Gastrocnemius medialis (tissue), 4 donors: Measurements from ENCODE around the gene BDNF. TPM values are rescaled to one million over a fixed set of nuclear protein-coding genes. Genes with fewer than 3 reads are reported as not detected.

Experiments used
- ATAC-seq, 2 donors: fragments of 150-250 bp; one replicate each; pipeline ENCODE4 v1.9.1; 2016
- DNase-seq, 2 donors: peaks; one replicate each; pipeline ENCODE4 v3.0.0-alpha.2; 2019
- H3K27ac ChIP-seq, 4 donors: fragments of 200-600 bp; sonication (generic); 1 replicate in 1 of 4; 2 replicates in 3 of 4; pipeline ENCODE4 v1.5.1; 2016 to 2018; ENCODE audit warnings: mild to moderate bottlenecking in 2 of 4, moderate library complexity in 1 of 4
- H3K27me3 ChIP-seq, 3 donors: fragments of 200-600 bp; sonication (generic) in 2 of 3; 1 replicate in 1 of 3; 2 replicates in 2 of 3; pipeline versions ENCODE4 v1.5.1 to v1.6.0; 2016 to 2019; ENCODE audit warnings: mild to moderate bottlenecking in 1 of 3, moderate library complexity in 1 of 3
- H3K36me3 ChIP-seq, 2 donors: fragments of 200-600 bp; sonication (generic) in 1 of 2; one replicate each; pipeline ENCODE4 v1.5.1; 2017 to 2018
- H3K4me1 ChIP-seq, 2 donors: fragments of 200-600 bp; sonication (generic) in 1 of 2; one replicate each; pipeline ENCODE4 v1.5.1; 2016 to 2017; ENCODE audit warnings: mild to moderate bottlenecking in 2 of 2
- H3K4me3 ChIP-seq, 4 donors: fragments of 200-600 bp; sonication (generic) in 3 of 4; 1 replicate in 1 of 4; 2 replicates in 3 of 4; pipeline ENCODE4 v1.5.1; 2016 to 2019; ENCODE audit warnings: mild to moderate bottlenecking in 2 of 4
- H3K9me3 ChIP-seq, 3 donors: fragments of 200-600 bp; sonication (generic) in 2 of 3; 1 replicate in 1 of 3; 2 replicates in 2 of 3; pipeline ENCODE4 v1.5.1; 2016 to 2019
- CTCF ChIP-seq, 5 experiments: fragments of 450-650 bp in 3 of 5; fragments of 200-600 bp in 2 of 5; sonication (generic) in 2 of 5; IDR thresholded peaks in 4 of 5; conservative IDR thresholded peaks in 1 of 5; 1 replicate in 4 of 5; 2 replicates in 1 of 5; pipeline ENCODE4 v1.5.1; 2016 to 2019; ENCODE audit warnings: antibody characterized with exemption in 5 of 5, mild to moderate bottlenecking in 3 of 5, moderate library complexity in 3 of 5
- POLR2A ChIP-seq, 2 donors: fragments of 450-650 bp; IDR thresholded peaks; one replicate each; pipeline ENCODE4 v1.6.1; 2017; ENCODE audit warnings: antibody characterized with exemption in 2 of 2, mild to moderate bottlenecking in 2 of 2, moderate library complexity in 2 of 2
- in situ Hi-C, 4 donors: fragments of 200-750 bp; cut with MboI; loops; one replicate each; pipeline versions ENCODE4 v1.15.0 to v1.8.0; 2017; ENCODE audit warnings: low sequenced_read_pairs in 4 of 4
- intact Hi-C: fragments of 100-400 bp; cut with DNase I; formaldehyde crosslinking; loops from one replicate; pipeline ENCODE4 v1.15.1; 2023; ENCODE audit warnings: low total_unique reads
- total RNA-seq, 4 donors: library from RNA; depleted of rRNA; stranded (reverse); fragments of >200 nt; gene quantifications; one replicate each; pipeline versions ENCODE4 v1.1.0 to v1.2.3, GENCODE V29; 2016

BDNF gene
- total RNA-seq, 4 donors from 2014 or later = 0.09 TPM; not detected in 3

- ATAC-seq = no peak
- no peak overlapping the region for H3K27ac ChIP-seq
- TF ChIP-seq POLR2A (IDR thresholded peaks at IDR 0.05) (no peak), CTCF (IDR thresholded peaks at IDR 0.05 in 4 of 5, conservative IDR thresholded peaks at IDR 0.05 in 1 of 5) (no peak)
- in situ Hi-C loops = no loop called here
- H3K36me3 ChIP-seq = no peaks in the 10 kb centered on the region
- H3K4me1 ChIP-seq = no peaks in the 10 kb centered on the region
- H3K9me3 ChIP-seq = no peaks in the 10 kb centered on the region
- intact Hi-C loops = no loop called here
- no peaks in the 10 kb centered on the region for H3K27me3 ChIP-seq
- DNase-seq = no peak
- no peak overlapping the region for H3K4me3 ChIP-seq
Measured at GRCh38 chr11:27611947-27612455, 88.3 kb downstream of the BDNF start.

- no peaks in the 10 kb centered on the region for H3K9me3 ChIP-seq
- no peak overlapping the region for H3K4me3 ChIP-seq
- ATAC-seq (no peak), DNase-seq (no peak)
- H3K4me1 ChIP-seq = no peaks in the 10 kb centered on the region
- in situ Hi-C loops (no loop called here), intact Hi-C loops (no loop called here)
- no peak overlapping the region for H3K27ac ChIP-seq
- H3K36me3 ChIP-seq = no peaks in the 10 kb centered on the region
- TF ChIP-seq POLR2A (IDR thresholded peaks at IDR 0.05) (no peak), CTCF (IDR thresholded peaks at IDR 0.05 in 4 of 5, conservative IDR thresholded peaks at IDR 0.05 in 1 of 5) (no peak)
- H3K27me3 ChIP-seq = no peaks in the 10 kb centered on the region
Measured at GRCh38 chr11:27611390-27611789, 88.9 kb downstream of the BDNF start.

- in situ Hi-C loops (no loop called here), intact Hi-C loops (no loop called here)
- DNase-seq (no peak), ATAC-seq (no peak)
- no peak overlapping the region for H3K4me3 ChIP-seq
- TF ChIP-seq CTCF (IDR thresholded peaks at IDR 0.05 in 4 of 5, conservative IDR thresholded peaks at IDR 0.05 in 1 of 5) (no peak), POLR2A (IDR thresholded peaks at IDR 0.05) (no peak)
- H3K4me1 ChIP-seq = no peaks in the 10 kb centered on the region
- no peaks in the 10 kb centered on the region for H3K36me3 ChIP-seq
- H3K27me3 ChIP-seq = no peaks in the 10 kb centered on the region
- H3K27ac ChIP-seq = no peak overlapping the region
- no peaks in the 10 kb centered on the region for H3K9me3 ChIP-seq
Measured at GRCh38 chr11:27610946-27611345, 89.3 kb downstream of the BDNF start.

GRCh38 chr11:27610280-27610679 lies 90.0 kb downstream of the BDNF start:
- in situ Hi-C loops = no loop called here
- no peak for ATAC-seq
- Histone ChIP-seq H3K27ac (no peak overlapping the region), H3K27me3 (no peaks in the 10 kb centered on the region), H3K36me3 (no peaks in the 10 kb centered on the region), H3K9me3 (no peaks in the 10 kb centered on the region), H3K4me3 (no peak overlapping the region), H3K4me1 (no peaks in the 10 kb centered on the region)
- no peak for DNase-seq
- intact Hi-C loops = no loop called here
- TF ChIP-seq POLR2A (IDR thresholded peaks at IDR 0.05) = no peak
- TF ChIP-seq CTCF (IDR thresholded peaks at IDR 0.05 in 4 of 5, conservative IDR thresholded peaks at IDR 0.05 in 1 of 5) = no peak

GRCh38 chr11:27608951-27609350 lies 91.3 kb downstream of the BDNF start:
- H3K9me3 ChIP-seq = no peaks in the 10 kb centered on the region
- ATAC-seq (no peak), DNase-seq (no peak)
- no peak overlapping the region for H3K27ac ChIP-seq
- no peak overlapping the region for H3K4me3 ChIP-seq
- in situ Hi-C loops (no loop called here), intact Hi-C loops (no loop called here)
- H3K27me3 ChIP-seq = no peaks in the 10 kb centered on the region
- H3K4me1 ChIP-seq = no peaks in the 10 kb centered on the region
- TF ChIP-seq CTCF (IDR thresholded peaks at IDR 0.05 in 4 of 5, conservative IDR thresholded peaks at IDR 0.05 in 1 of 5) (no peak), POLR2A (IDR thresholded peaks at IDR 0.05) (no peak)
- no peaks in the 10 kb centered on the region for H3K36me3 ChIP-seq
